Esophagus (tissue), 2 donors: ENCODE results near the gene STRADB. TPM values are rescaled to one million over a fixed set of nuclear protein-coding genes. Genes with fewer than 3 reads are reported as not detected.

Source experiments
- H3K27ac ChIP-seq, 2 donors: one replicate each; pipeline ENCODE4 v1.5.1; 2013; ENCODE audit warnings: low read depth in 2 of 2, mild to moderate bottlenecking in 2 of 2, inconsistent platforms in 1 of 2, low read length in 1 of 2, moderate library complexity in 1 of 2
- H3K27me3 ChIP-seq, 2 donors: one replicate each; pipeline ENCODE4 v1.6.1; 2013; ENCODE audit warnings: low read length in 2 of 2, control low read depth in 1 of 2, mild to moderate bottlenecking in 1 of 2; ENCODE audit not compliant: insufficient read depth in 2 of 2, control insufficient read depth in 1 of 2
- H3K36me3 ChIP-seq, 2 donors: one replicate each; pipeline ENCODE4 v1.6.1; 2013; ENCODE audit warnings: low read length in 1 of 2; ENCODE audit not compliant: control insufficient read depth in 2 of 2, insufficient read depth in 2 of 2
- H3K4me1 ChIP-seq, 2 donors: one replicate each; pipeline ENCODE4 v1.6.1; 2013; ENCODE audit warnings: low read length in 1 of 2; ENCODE audit not compliant: control insufficient read depth in 2 of 2, insufficient read depth in 2 of 2
- H3K4me3 ChIP-seq, 2 donors: one replicate each; pipeline ENCODE4 v1.5.1; 2013; ENCODE audit warnings: low read length in 2 of 2, mild to moderate bottlenecking in 2 of 2, low read depth in 1 of 2, moderate library complexity in 1 of 2
- H3K9me3 ChIP-seq, 2 donors: one replicate each; pipeline ENCODE4 v1.6.1; 2013; ENCODE audit warnings: mild to moderate bottlenecking in 2 of 2, low read depth in 1 of 2, low read length in 1 of 2, moderate library complexity in 1 of 2; ENCODE audit not compliant: control insufficient read depth in 2 of 2, insufficient read depth in 1 of 2
- WGBS, 2 donors: extraction: QIAGEN DNeasy Blood & Tissue Kit; methylation state at CpG; one replicate each; pipeline ENCODE4 v1.1.7; 2013; 5-methylcytosine and 5-hydroxymethylcytosine counted together
- polyA plus RNA-seq, 2 donors: library from polyadenylated mRNA; stranded (reverse); fragments of 200-250 nt; gene quantifications; one replicate each; pipeline ENCODE4 v1.2.3, GENCODE V29; 2013
- donor health status: healthy with polysubstance abuse.
- donor health status: Bipolar disorder and iron deficiency.

STRADB gene
- polyA plus RNA-seq, 2 donors = 7.2 to 36.8 TPM

GRCh38 chr2:201440182-201440581, 11.4 kb upstream of the STRADB start:
- 38 to 49% methylated on average over 1 of the region's 1 CpG for WGBS, 2 donors

GRCh38 chr2:201441409-201441808, 10.1 kb upstream of the STRADB start:
- 80 to 93% methylated on average over 7 of the region's 7 CpGs for WGBS, 2 donors
- no peak overlapping the region for H3K27ac ChIP-seq
- H3K9me3 ChIP-seq = no peaks in the 10 kb centered on the region
- H3K4me3 ChIP-seq = no peak overlapping the region
- no peaks in the 10 kb centered on the region for H3K36me3 ChIP-seq
- no peaks in the 10 kb centered on the region for H3K27me3 ChIP-seq
- H3K4me1 ChIP-seq = no peaks in the 10 kb centered on the region

More at GRCh38 chr2:201440182-201440581, 11.4 kb upstream of the STRADB start:
- no peaks in the 10 kb centered on the region for H3K27me3 ChIP-seq
- no peaks in the 10 kb centered on the region for H3K36me3 ChIP-seq
- no peak overlapping the region for H3K27ac ChIP-seq
- no peaks in the 10 kb centered on the region for H3K4me1 ChIP-seq
- no peaks in the 10 kb centered on the region for H3K9me3 ChIP-seq
- no peak overlapping the region for H3K4me3 ChIP-seq

GRCh38 chr2:201444746-201445465, 6.6 kb upstream of the STRADB start:
- H3K9me3 ChIP-seq = no peaks in the 10 kb centered on the region
- no peaks in the 10 kb centered on the region for H3K4me1 ChIP-seq
- H3K27me3 ChIP-seq = no peaks in the 10 kb centered on the region
- no peak overlapping the region for H3K27ac ChIP-seq
- no peak overlapping the region for H3K4me3 ChIP-seq
- peaks cover 0 to 3% of the 10 kb centered on the region in 2 donors for H3K36me3 ChIP-seq
- 62 to 77% methylated on average over 3 of the region's 3 CpGs for WGBS, 2 donors

GRCh38 chr2:201447086-201447485, 4.5 kb upstream of the STRADB start:
- WGBS, 2 donors = 87 to 90% methylated on average over 1 of the region's 1 CpG
- no peaks in the 10 kb centered on the region for H3K9me3 ChIP-seq
- no peak overlapping the region for H3K4me3 ChIP-seq
- peaks cover 0 to 3% of the 10 kb centered on the region in 2 donors for H3K36me3 ChIP-seq
- no peaks in the 10 kb centered on the region for H3K27me3 ChIP-seq
- no peaks in the 10 kb centered on the region for H3K4me1 ChIP-seq
- H3K27ac ChIP-seq = no peak overlapping the region

GRCh38 chr2:201448061-201448460, 3.5 kb upstream of the STRADB start:
- H3K36me3 ChIP-seq = peaks cover 0 to 3% of the 10 kb centered on the region in 2 donors
- H3K4me1 ChIP-seq = no peaks in the 10 kb centered on the region
- no peak overlapping the region for H3K27ac ChIP-seq
- no peaks in the 10 kb centered on the region for H3K27me3 ChIP-seq
- H3K9me3 ChIP-seq = no peaks in the 10 kb centered on the region
- no peak overlapping the region for H3K4me3 ChIP-seq
- WGBS, 2 donors = 38 to 55% methylated on average over 1 of the region's 1 CpG

GRCh38 chr2:201448701-201449100, 2.8 kb upstream of the STRADB start:
- no peak overlapping the region for H3K4me3 ChIP-seq
- H3K4me1 ChIP-seq = no peaks in the 10 kb centered on the region
- H3K27ac ChIP-seq = no peak overlapping the region
- peaks cover 0 to 3% of the 10 kb centered on the region in 2 donors for H3K36me3 ChIP-seq
- WGBS, 2 donors = 45 to 57% methylated on average over 4 of the region's 4 CpGs
- no peaks in the 10 kb centered on the region for H3K27me3 ChIP-seq
- no peaks in the 10 kb centered on the region for H3K9me3 ChIP-seq

- Histone ChIP-seq H3K36me3 (peaks cover 0 to 3% of the 10 kb centered on the region in 2 donors), H3K4me1 (no peaks in the 10 kb centered on the region), H3K27me3 (no peaks in the 10 kb centered on the region), H3K27ac (peak overlapping the region; percentile 87 to 90), H3K4me3 (peak overlapping the region; percentile 88 to 93), H3K9me3 (no peaks in the 10 kb centered on the region)
- 0% methylated on average over 20 of the region's 20 CpGs for WGBS, 2 donors
These were observed 617 bp upstream of the STRADB start for GRCh38 chr2:201450954-201451291.

GRCh38 chr2:201452058-201452921, 750 bp downstream of the STRADB start:
- 9 to 10% methylated on average over 48 to 49 of the region's 49 CpGs for WGBS, 2 donors
- no peaks in the 10 kb centered on the region for H3K4me1 ChIP-seq
- H3K36me3 ChIP-seq = peaks cover 1 to 3% of the 10 kb centered on the region in 2 donors
- H3K27ac ChIP-seq = peak overlapping the region; percentile 87 to 90
- no peaks in the 10 kb centered on the region for H3K9me3 ChIP-seq
- H3K4me3 ChIP-seq = peak overlapping the region; percentile 88 to 93
- H3K27me3 ChIP-seq = no peaks in the 10 kb centered on the region

GRCh38 chr2:201452922-201453643, 1.5 kb downstream of the STRADB start:
- 76 to 89% methylated on average over 6 of the region's 6 CpGs for WGBS, 2 donors
- Histone ChIP-seq H3K9me3 (no peaks in the 10 kb centered on the region), H3K4me1 (no peaks in the 10 kb centered on the region), H3K27ac (no peak overlapping the region), H3K36me3 (peaks cover 0 to 3% of the 10 kb centered on the region in 2 donors), H3K4me3 (no peak overlapping the region), H3K27me3 (no peaks in the 10 kb centered on the region)
